ENCODE data around the gene PYGO2.

DNA sequence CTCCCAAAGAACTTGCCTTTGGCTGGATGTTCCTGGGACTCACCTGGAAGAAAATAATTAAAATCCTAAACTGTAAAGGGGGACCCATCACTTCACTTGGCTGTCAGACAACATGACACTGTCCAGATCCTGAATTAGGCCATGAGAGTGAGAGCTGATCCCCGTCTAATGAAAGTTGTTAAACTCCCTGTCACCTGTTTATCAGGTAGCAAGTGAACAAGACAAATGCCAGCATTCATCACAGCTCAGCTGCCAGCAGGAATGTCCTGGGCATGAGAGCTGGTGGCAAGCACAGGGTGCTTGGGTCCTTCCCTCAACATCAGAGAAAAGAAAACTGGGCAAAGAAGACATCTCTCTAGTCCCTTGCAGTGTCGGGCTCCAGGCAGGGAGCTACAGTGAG, 48.8 kb downstream of the PYGO2 start:
- TF ChIP-seq TBP (IDR thresholded peaks at IDR 0.05; ENCODE audit: low read depth, low read length) (no peak), POU5F1 (IDR thresholded peaks at IDR 0.05; ENCODE audit: low read depth, low read length) (no peak), CHD2 (IDR thresholded peaks at IDR 0.05; ENCODE audit: low read length) (no peak), EP300 (IDR thresholded peaks at IDR 0.05; ENCODE audit: borderline replicate concordance in 1 of 2, low read depth in 2 of 2, low read length in 2 of 2) (no peak), POLR2A (IDR thresholded peaks at IDR 0.05; ENCODE audit: control extremely low read depth in 1 of 2, low read depth in 2 of 2, low read length in 2 of 2) (no peak), RFX5 (IDR thresholded peaks at IDR 0.05; ENCODE audit: borderline replicate concordance, low read depth, low read length) (no peak), RNF2 (IDR thresholded peaks at IDR 0.05; ENCODE audit: borderline replicate concordance, low read depth, low read length, missing control alignments, poor library complexity, severe bottlenecking) (no peak), EZH2 (IDR thresholded peaks at IDR 0.05; ENCODE audit: low read depth, low read length, severe bottlenecking) (no peak), MAFK (IDR thresholded peaks at IDR 0.05; ENCODE audit: low read depth, low read length) (no peak)
- TF ChIP-seq, protein P1, sequence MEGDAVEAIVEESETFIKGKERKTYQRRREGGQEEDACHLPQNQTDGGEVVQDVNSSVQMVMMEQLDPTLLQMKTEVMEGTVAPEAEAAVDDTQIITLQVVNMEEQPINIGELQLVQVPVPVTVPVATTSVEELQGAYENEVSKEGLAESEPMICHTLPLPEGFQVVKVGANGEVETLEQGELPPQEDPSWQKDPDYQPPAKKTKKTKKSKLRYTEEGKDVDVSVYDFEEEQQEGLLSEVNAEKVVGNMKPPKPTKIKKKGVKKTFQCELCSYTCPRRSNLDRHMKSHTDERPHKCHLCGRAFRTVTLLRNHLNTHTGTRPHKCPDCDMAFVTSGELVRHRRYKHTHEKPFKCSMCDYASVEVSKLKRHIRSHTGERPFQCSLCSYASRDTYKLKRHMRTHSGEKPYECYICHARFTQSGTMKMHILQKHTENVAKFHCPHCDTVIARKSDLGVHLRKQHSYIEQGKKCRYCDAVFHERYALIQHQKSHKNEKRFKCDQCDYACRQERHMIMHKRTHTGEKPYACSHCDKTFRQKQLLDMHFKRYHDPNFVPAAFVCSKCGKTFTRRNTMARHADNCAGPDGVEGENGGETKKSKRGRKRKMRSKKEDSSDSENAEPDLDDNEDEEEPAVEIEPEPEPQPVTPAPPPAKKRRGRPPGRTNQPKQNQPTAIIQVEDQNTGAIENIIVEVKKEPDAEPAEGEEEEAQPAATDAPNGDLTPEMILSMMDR (IDR thresholded peaks at IDR 0.05; ENCODE audit: control extremely low read depth in 1 of 3, insufficient read depth in 1 of 3, low read depth in 1 of 3, low read length in 3 of 3), result no peak
- TF ChIP-seq, protein P2, sequence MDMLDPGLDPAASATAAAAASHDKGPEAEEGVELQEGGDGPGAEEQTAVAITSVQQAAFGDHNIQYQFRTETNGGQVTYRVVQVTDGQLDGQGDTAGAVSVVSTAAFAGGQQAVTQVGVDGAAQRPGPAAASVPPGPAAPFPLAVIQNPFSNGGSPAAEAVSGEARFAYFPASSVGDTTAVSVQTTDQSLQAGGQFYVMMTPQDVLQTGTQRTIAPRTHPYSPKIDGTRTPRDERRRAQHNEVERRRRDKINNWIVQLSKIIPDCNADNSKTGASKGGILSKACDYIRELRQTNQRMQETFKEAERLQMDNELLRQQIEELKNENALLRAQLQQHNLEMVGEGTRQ (IDR thresholded peaks at IDR 0.05; ENCODE audit: low read length), result no peak

Data from H1 (cell line).